GM10266 (cell line): ENCODE results near the gene CRTAC1.

Experiments used
- DNase-seq: peaks from one replicate; pipeline ENCODE4 v3.0.0; 2012; ENCODE audit errors: extremely low spot score
- TF ChIP-seq, protein P1 (sequence below): IDR thresholded peaks from 2 replicates; pipeline ENCODE4 v1.5.1; 2012; ENCODE audit warnings: mild to moderate bottlenecking, low read depth; ENCODE audit not compliant: control insufficient read depth, insufficient read depth; ENCODE audit errors: missing control alignments

CRTAC1 gene

GRCh38 chr10:97830064-97830463 is 200.4 kb downstream of the CRTAC1 start:
- DNase-seq = no peak
- TF ChIP-seq, protein P1, sequence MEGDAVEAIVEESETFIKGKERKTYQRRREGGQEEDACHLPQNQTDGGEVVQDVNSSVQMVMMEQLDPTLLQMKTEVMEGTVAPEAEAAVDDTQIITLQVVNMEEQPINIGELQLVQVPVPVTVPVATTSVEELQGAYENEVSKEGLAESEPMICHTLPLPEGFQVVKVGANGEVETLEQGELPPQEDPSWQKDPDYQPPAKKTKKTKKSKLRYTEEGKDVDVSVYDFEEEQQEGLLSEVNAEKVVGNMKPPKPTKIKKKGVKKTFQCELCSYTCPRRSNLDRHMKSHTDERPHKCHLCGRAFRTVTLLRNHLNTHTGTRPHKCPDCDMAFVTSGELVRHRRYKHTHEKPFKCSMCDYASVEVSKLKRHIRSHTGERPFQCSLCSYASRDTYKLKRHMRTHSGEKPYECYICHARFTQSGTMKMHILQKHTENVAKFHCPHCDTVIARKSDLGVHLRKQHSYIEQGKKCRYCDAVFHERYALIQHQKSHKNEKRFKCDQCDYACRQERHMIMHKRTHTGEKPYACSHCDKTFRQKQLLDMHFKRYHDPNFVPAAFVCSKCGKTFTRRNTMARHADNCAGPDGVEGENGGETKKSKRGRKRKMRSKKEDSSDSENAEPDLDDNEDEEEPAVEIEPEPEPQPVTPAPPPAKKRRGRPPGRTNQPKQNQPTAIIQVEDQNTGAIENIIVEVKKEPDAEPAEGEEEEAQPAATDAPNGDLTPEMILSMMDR = no peak

DNA sequence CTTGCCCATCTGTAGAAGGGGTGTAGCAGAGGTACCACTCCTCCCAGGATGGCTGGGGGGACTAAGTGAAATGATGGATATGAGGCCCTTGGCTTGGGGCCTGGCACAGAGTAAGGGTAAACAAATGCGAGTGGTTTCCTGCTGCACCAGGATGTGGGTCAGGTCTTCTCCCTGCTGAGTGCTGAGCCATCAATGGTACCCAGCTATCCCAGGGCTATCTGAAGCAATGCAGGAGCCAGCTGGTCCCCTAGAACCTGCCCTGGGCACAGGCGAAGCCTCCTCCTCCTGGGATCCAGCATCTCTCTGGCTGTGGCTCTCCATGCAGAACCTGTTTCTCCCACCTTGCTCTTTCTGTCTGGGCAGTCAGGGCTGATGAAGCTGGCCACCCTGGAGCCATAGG is 201.7 kb downstream of the CRTAC1 start:
- TF ChIP-seq, protein P1 = no peak
- DNase-seq = no peak

GRCh38 chr10:97827702-97828291 is 202.6 kb downstream of the CRTAC1 start:
- DNase-seq = no peak
- TF ChIP-seq, protein P1 = no peak

DNA sequence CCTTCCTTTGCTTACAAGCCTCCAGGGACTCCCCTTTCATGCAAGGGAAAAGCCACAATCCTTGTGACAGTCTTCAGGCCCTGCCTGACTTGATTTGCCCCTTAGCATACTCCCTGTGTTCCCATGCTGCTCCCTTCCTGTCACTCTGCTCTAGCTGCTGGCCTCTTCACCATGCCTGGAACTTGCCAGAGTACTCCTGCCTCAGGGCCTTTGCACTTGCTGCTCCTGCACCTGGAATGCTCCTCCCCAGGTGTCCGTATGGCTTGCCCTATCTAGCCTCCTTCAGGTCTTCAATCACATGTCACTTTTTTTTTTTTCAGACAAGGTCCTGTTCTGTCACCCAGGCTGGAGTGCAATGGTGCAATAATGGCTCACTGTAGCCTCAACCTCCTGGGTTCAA is 203.5 kb downstream of the CRTAC1 start:
- TF ChIP-seq, protein P1 = no peak
- no peak for DNase-seq

- TF ChIP-seq, protein P1 = no peak
- DNase-seq = no peak
Measured at GRCh38 chr10:97825020-97825760, 205.2 kb downstream of the CRTAC1 start.

GRCh38 chr10:97823734-97824133 is 206.7 kb downstream of the CRTAC1 start:
- DNase-seq = no peak
- TF ChIP-seq, protein P1 = no peak

DNA sequence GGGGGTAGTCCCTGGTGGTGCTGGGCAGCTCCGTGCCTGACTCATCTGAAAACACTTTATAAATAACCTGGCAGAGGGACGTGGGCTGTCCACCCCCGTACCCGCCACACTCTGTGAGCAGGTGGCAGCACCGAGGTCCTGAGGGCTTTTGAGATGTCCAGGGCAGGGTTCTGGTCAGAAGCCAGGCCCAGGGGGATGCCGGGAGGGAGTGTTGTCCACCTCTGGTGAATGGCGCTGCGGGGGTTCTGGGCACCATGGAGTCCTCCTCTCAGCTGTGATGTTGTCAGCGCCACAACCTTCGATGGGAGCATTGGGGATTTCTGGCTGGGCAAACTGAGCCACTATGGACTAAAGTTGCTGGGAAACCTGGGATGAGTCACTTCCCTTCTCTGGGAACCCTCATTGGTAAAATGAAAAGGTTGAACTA is 208.1 kb downstream of the CRTAC1 start:
- TF ChIP-seq, protein P1 = no peak
- DNase-seq = no peak
